OCI-LY1 (cell line): ENCODE data around the gene LZTFL1.

Experiments
- H2AFZ ChIP-seq: fragments of 200-600 bp; sonication (generic), shearing (Covaris generic); 2 replicates; pipeline ENCODE4 v1.6.0; 2014; ENCODE audit warnings: antibody characterized with exemption, mild to moderate bottlenecking, low read length
- H3F3A ChIP-seq: fragments of 200-600 bp; sonication (generic), shearing (Covaris generic); 2 replicates; pipeline ENCODE4 v1.6.0; 2014; ENCODE audit warnings: mild to moderate bottlenecking, antibody characterized with exemption, low read length, moderate library complexity; ENCODE audit not compliant: insufficient read depth
- H3K27ac ChIP-seq: fragments of 200-600 bp; sonication (generic); 2 replicates; pipeline ENCODE4 v1.5.1; 2014; ENCODE audit warnings: low read length, mixed run types, mild to moderate bottlenecking, low read depth; ENCODE audit not compliant: poor library complexity, severe bottlenecking
- H3K27me3 ChIP-seq: fragments of 200-600 bp; sonication (generic); 2 replicates; pipeline ENCODE4 v1.6.0; 2014; ENCODE audit warnings: antibody characterized with exemption, mild to moderate bottlenecking, low read length, moderate library complexity; ENCODE audit not compliant: insufficient read depth
- H3K36me3 ChIP-seq: fragments of 200-600 bp; sonication (generic); 2 replicates; pipeline ENCODE4 v1.6.1; 2014; ENCODE audit warnings: mild to moderate bottlenecking, antibody characterized with exemption, low read length, moderate library complexity, mixed read lengths; ENCODE audit not compliant: insufficient read depth
- H3K4me1 ChIP-seq: fragments of 200-600 bp; sonication (generic); 2 replicates; pipeline ENCODE4 v1.5.1; 2014; ENCODE audit warnings: mild to moderate bottlenecking, low read length, moderate library complexity; ENCODE audit not compliant: insufficient read depth, severe bottlenecking
- H3K4me2 ChIP-seq: fragments of 200-600 bp; sonication (generic), shearing (Covaris generic); 2 replicates; pipeline ENCODE4 v1.6.1; 2014; ENCODE audit warnings: low read length
- H3K4me3 ChIP-seq: fragments of 200-600 bp; sonication (generic); 2 replicates; pipeline ENCODE4 v1.5.1; 2014; ENCODE audit warnings: low read length, low read depth, mild to moderate bottlenecking, mixed read lengths; ENCODE audit not compliant: poor library complexity, severe bottlenecking
- H3K79me2 ChIP-seq: fragments of 200-600 bp; shearing (Covaris generic); 2 replicates; pipeline ENCODE4 v1.6.1; 2016; ENCODE audit warnings: mixed run types, low read length, mixed read lengths; ENCODE audit not compliant: insufficient read depth
- H3K9ac ChIP-seq: fragments of 200-600 bp; sonication (generic), shearing (Covaris generic); 2 replicates; pipeline ENCODE4 v1.6.1; 2014; ENCODE audit warnings: mild to moderate bottlenecking, low read length, mixed read lengths
- H3K9me2 ChIP-seq: fragments of 200-600 bp; sonication (generic), shearing (Covaris generic); 2 replicates; pipeline ENCODE4 v1.6.1; 2014; ENCODE audit warnings: low read depth, mild to moderate bottlenecking, low read length, mixed read lengths
- H3K9me3 ChIP-seq: fragments of 200-600 bp; shearing (Covaris generic); 2 replicates; pipeline ENCODE4 v1.6.1; 2014; ENCODE audit warnings: low read length, mixed read lengths
- H4K20me1 ChIP-seq: fragments of 200-600 bp; sonication (generic), shearing (Covaris generic); 2 replicates; pipeline ENCODE4 v1.6.0; 2016; ENCODE audit warnings: mild to moderate bottlenecking, low read length; ENCODE audit not compliant: insufficient read depth
- EZH2 ChIP-seq: fragments of 200-600 bp; sonication (generic), shearing (Covaris generic); IDR thresholded peaks from 2 replicates; pipeline ENCODE4 v1.8.0; 2017; ENCODE audit warnings: borderline replicate concordance, mixed run types, mild to moderate bottlenecking, antibody characterized with exemption, low read length, moderate library complexity, mixed read lengths
- TF ChIP-seq, protein P1 (sequence below): fragments of 200-600 bp; sonication (generic), shearing (Covaris generic); IDR thresholded peaks from 2 replicates; pipeline ENCODE4 v1.5.1; 2017; ENCODE audit warnings: mild to moderate bottlenecking, antibody characterized with exemption, low read length, moderate library complexity, mixed read lengths

The LZTFL1 gene

DNA sequence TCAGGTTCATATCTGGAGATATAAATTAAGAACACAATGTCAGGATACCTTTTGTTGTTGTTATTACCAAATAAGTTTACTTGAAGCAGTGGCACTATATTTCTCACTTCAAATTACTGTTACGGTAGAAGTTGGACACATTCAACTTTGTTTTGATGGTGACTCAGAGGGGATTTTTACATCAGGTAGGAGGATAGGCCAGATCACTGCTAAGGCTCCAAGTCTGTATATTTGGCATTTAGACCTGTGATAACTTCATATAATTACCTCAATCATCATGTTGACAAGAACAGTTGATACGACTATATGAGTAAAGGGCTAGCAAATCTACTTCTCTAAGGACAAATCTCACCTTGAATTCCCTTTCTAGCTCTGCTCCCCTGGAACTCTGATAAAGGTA is 15.6 kb downstream of the LZTFL1 start:
- no peak overlapping the region for H3K4me3 ChIP-seq
- H3K4me2 ChIP-seq, result no peak overlapping the region
- no peaks in the 10 kb centered on the region for H3K9me2 ChIP-seq
- no peak for TF ChIP-seq EZH2
- no peak overlapping the region for H3K9ac ChIP-seq
- H4K20me1 ChIP-seq, result no peaks in the 10 kb centered on the region
- H3K27ac ChIP-seq, result no peak overlapping the region
- no peaks in the 10 kb centered on the region for H3K9me3 ChIP-seq
- no peaks in the 10 kb centered on the region for H3K27me3 ChIP-seq
- no peaks in the 10 kb centered on the region for H3F3A ChIP-seq
- H3K4me1 ChIP-seq, result no peaks in the 10 kb centered on the region
- H3K36me3 ChIP-seq, result peaks cover 7% of the 10 kb centered on the region; the same call in 1 of the 2 replicates
- no peaks in the 10 kb centered on the region for H3K79me2 ChIP-seq
- H2AFZ ChIP-seq, result no peak overlapping the region

GRCh38 chr3:45821127-45821526 is 20.8 kb downstream of the LZTFL1 start:
- Histone ChIP-seq H3K27me3 (no peaks in the 10 kb centered on the region), H4K20me1 (no peaks in the 10 kb centered on the region), H3K9me3 (no peaks in the 10 kb centered on the region), H3K9ac (no peak overlapping the region), H3K36me3 (no peaks in the 10 kb centered on the region), H3K4me3 (no peak overlapping the region), H3K4me2 (no peak overlapping the region), H3K79me2 (no peaks in the 10 kb centered on the region), H2AFZ (no peak overlapping the region), H3K27ac (no peak overlapping the region), H3K9me2 (no peaks in the 10 kb centered on the region), H3F3A (no peaks in the 10 kb centered on the region), H3K4me1 (no peaks in the 10 kb centered on the region)
- TF ChIP-seq, protein P1, sequence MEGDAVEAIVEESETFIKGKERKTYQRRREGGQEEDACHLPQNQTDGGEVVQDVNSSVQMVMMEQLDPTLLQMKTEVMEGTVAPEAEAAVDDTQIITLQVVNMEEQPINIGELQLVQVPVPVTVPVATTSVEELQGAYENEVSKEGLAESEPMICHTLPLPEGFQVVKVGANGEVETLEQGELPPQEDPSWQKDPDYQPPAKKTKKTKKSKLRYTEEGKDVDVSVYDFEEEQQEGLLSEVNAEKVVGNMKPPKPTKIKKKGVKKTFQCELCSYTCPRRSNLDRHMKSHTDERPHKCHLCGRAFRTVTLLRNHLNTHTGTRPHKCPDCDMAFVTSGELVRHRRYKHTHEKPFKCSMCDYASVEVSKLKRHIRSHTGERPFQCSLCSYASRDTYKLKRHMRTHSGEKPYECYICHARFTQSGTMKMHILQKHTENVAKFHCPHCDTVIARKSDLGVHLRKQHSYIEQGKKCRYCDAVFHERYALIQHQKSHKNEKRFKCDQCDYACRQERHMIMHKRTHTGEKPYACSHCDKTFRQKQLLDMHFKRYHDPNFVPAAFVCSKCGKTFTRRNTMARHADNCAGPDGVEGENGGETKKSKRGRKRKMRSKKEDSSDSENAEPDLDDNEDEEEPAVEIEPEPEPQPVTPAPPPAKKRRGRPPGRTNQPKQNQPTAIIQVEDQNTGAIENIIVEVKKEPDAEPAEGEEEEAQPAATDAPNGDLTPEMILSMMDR, result no peak
- TF ChIP-seq EZH2, result no peak

GRCh38 chr3:45819543-45819942 is 22.4 kb downstream of the LZTFL1 start:
- Histone ChIP-seq H3K9me2 (no peaks in the 10 kb centered on the region), H4K20me1 (no peaks in the 10 kb centered on the region), H3K4me1 (no peaks in the 10 kb centered on the region), H3F3A (no peaks in the 10 kb centered on the region), H3K79me2 (no peaks in the 10 kb centered on the region), H3K4me3 (no peak overlapping the region), H2AFZ (no peak overlapping the region), H3K36me3 (no peaks in the 10 kb centered on the region), H3K4me2 (no peak overlapping the region), H3K9ac (no peak overlapping the region), H3K27ac (no peak overlapping the region), H3K27me3 (no peaks in the 10 kb centered on the region), H3K9me3 (no peaks in the 10 kb centered on the region)
- TF ChIP-seq, protein P1, result no peak
- no peak for TF ChIP-seq EZH2

- Histone ChIP-seq H3K79me2 (no peaks in the 10 kb centered on the region), H3K27me3 (no peaks in the 10 kb centered on the region), H3K4me2 (no peak overlapping the region), H3K4me3 (no peak overlapping the region), H3K9ac (no peak overlapping the region), H3K9me2 (no peaks in the 10 kb centered on the region), H3K36me3 (no peaks in the 10 kb centered on the region), H3F3A (no peaks in the 10 kb centered on the region), H4K20me1 (no peaks in the 10 kb centered on the region), H3K4me1 (no peaks in the 10 kb centered on the region), H3K9me3 (no peaks in the 10 kb centered on the region), H3K27ac (no peak overlapping the region), H2AFZ (no peak overlapping the region)
- TF ChIP-seq EZH2, result no peak
- TF ChIP-seq, protein P1, result no peak
These were observed 23.9 kb downstream of the LZTFL1 start for GRCh38 chr3:45817831-45818522.
